Stimulated activated CD8-positive, alpha-beta memory T cell treated with anti-CD3 and anti-CD28 coated beads, Interleukin-7, amount 100 ng/mL, for 4 hours (primary cell): Measurements from ENCODE around the gene ACOD1.
"Not testable (repeated sequence)": the region's sequence is repeated elsewhere in the genome, so short reads cannot be mapped to it uniquely, and the experiment has no call there.

Experiments
- DNase-seq, 2 donors: peaks; one replicate each; pipeline ENCODE4 v3.0.0-alpha.2; 2020; ENCODE audit warnings: low read depth in 2 of 2

ACOD1 gene

GRCh38 chr13:76948149-76948548 lies at the start of gene ACOD1:
Gene ACOD1, plus strand, starts transcription at chr13:76948511. Its CDS starts 48 bp downstream, at chr13:76948559.
- no peak for DNase-seq

GRCh38 chr13:76899066-76899465 lies 49.2 kb upstream of the ACOD1 start:
- not testable (repeated sequence) for DNase-seq

- peak; percentile 33 to 59 for DNase-seq
Measured at GRCh38 chr13:76903544-76904162, 44.7 kb upstream of the ACOD1 start.

- no peak for DNase-seq
Measured at GRCh38 chr13:76904507-76904906, 43.8 kb upstream of the ACOD1 start.

GRCh38 chr13:76912476-76912875 lies 35.8 kb upstream of the ACOD1 start:
- no peak for DNase-seq

- DNase-seq = no peak
Measured at GRCh38 chr13:76913898-76914297, 34.4 kb upstream of the ACOD1 start.

GRCh38 chr13:76917095-76917494 lies 31.2 kb upstream of the ACOD1 start:
- no peak for DNase-seq

GRCh38 chr13:76917755-76918481 lies 30.4 kb upstream of the ACOD1 start:
- not testable (repeated sequence) for DNase-seq

- no peak for DNase-seq
Measured at GRCh38 chr13:76921516-76921915, 26.8 kb upstream of the ACOD1 start.

- no peak for DNase-seq
Measured at GRCh38 chr13:76925115-76925514, 23.2 kb upstream of the ACOD1 start.

- no peak for DNase-seq
Measured at GRCh38 chr13:76927955-76928354, 20.4 kb upstream of the ACOD1 start.

GRCh38 chr13:76928456-76928855 lies 19.9 kb upstream of the ACOD1 start:
- no peak for DNase-seq

GRCh38 chr13:76929320-76929719 lies 19.0 kb upstream of the ACOD1 start:
- no peak for DNase-seq

GRCh38 chr13:76929851-76930374 lies 18.4 kb upstream of the ACOD1 start:
- DNase-seq = no peak

GRCh38 chr13:76932076-76932475 lies 16.2 kb upstream of the ACOD1 start:
- no peak for DNase-seq

- DNase-seq = no peak
Measured at GRCh38 chr13:76934671-76935070, 13.6 kb upstream of the ACOD1 start.

- DNase-seq = no peak
Measured at GRCh38 chr13:76936763-76937162, 11.5 kb upstream of the ACOD1 start.

GRCh38 chr13:76937281-76937820 lies 11.0 kb upstream of the ACOD1 start:
- no peak for DNase-seq

GRCh38 chr13:76939215-76939614 lies 9.1 kb upstream of the ACOD1 start:
- no peak for DNase-seq

- no peak for DNase-seq
Measured at GRCh38 chr13:76942363-76942762, 5.9 kb upstream of the ACOD1 start.

- DNase-seq = no peak
Measured at GRCh38 chr13:76943646-76944045, 4.7 kb upstream of the ACOD1 start.

- no peak for DNase-seq
Measured at GRCh38 chr13:76944456-76944855, 3.9 kb upstream of the ACOD1 start.

- no peak for DNase-seq
Measured at GRCh38 chr13:76950101-76950500, 1.8 kb downstream of the ACOD1 start.
